HUES6 (cell line): ENCODE results near the gene MRC1.

Experiments
- H3K27ac ChIP-seq: 2 replicates; pipeline ENCODE4 v1.7.0; 2013; ENCODE audit warnings: low read depth, mild to moderate bottlenecking, low read length, inconsistent platforms
- H3K27me3 ChIP-seq: 2 replicates; pipeline ENCODE4 v1.6.1; 2013; ENCODE audit warnings: low read length; ENCODE audit not compliant: control insufficient read depth, insufficient read depth
- H3K36me3 ChIP-seq: 2 replicates; pipeline ENCODE4 v1.6.1; 2013; ENCODE audit warnings: low read length; ENCODE audit not compliant: control insufficient read depth, insufficient read depth
- H3K4me1 ChIP-seq: 2 replicates; pipeline ENCODE4 v1.6.1; 2013; ENCODE audit warnings: low read length; ENCODE audit not compliant: control insufficient read depth, insufficient read depth
- H3K4me3 ChIP-seq: 2 replicates; pipeline ENCODE4 v1.5.1; 2013; ENCODE audit warnings: low read depth, low read length
- H3K9ac ChIP-seq: one replicate; pipeline ENCODE4 v1.6.1; 2013; ENCODE audit warnings: mild to moderate bottlenecking, low read length
- H3K9me3 ChIP-seq: 2 replicates; pipeline ENCODE4 v1.6.1; 2013; ENCODE audit warnings: low read depth, low read length; ENCODE audit not compliant: control insufficient read depth, insufficient read depth

MRC1 gene

DNA sequence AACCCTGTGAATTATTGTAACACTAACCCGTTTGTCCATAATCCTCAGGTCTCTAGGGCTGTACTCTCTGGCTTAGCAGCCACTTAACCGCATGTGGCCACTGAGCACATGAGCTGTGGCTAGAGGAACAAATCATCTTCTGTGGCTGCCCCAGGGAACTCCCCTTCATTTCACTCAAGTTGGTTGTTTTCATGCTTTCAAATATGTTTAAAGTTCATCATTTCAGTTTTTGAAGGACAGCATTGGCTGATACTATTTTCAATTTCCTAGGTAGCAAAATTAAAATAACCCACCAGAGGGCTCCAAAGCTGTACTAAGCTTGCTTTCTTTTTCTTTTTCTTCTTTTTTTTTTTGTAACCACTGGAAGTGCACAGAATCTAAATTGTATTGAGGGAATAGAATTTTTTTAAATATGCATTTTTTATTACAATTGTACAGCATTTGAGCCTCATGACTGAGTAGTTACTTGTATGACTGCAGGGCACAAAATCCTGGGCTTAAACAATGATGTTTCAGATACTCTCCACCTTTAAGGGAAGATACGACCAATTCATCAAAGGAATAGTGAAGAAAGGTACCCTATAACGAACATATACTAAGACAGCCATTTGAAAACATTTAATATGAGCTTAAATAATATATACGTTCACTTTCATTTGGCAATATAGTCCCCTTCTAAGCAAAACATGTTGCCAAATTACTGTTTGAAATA, 38.6 kb downstream of the MRC1 start:
- no peaks in the 10 kb centered on the region for H3K27me3 ChIP-seq
- no peaks in the 10 kb centered on the region for H3K9me3 ChIP-seq
- H3K4me1 ChIP-seq = peaks cover 9% of the 10 kb centered on the region
- no peak overlapping the region for H3K4me3 ChIP-seq
- no peak overlapping the region for H3K27ac ChIP-seq
- H3K9ac ChIP-seq = no peak overlapping the region
- H3K36me3 ChIP-seq = no peaks in the 10 kb centered on the region

GRCh38 chr10:17848646-17849045, 39.5 kb downstream of the MRC1 start:
- Histone ChIP-seq H3K9me3 (no peaks in the 10 kb centered on the region), H3K9ac (no peak overlapping the region), H3K27me3 (no peaks in the 10 kb centered on the region), H3K4me1 (peaks cover 9% of the 10 kb centered on the region), H3K36me3 (no peaks in the 10 kb centered on the region), H3K4me3 (no peak overlapping the region), H3K27ac (no peak overlapping the region)

DNA sequence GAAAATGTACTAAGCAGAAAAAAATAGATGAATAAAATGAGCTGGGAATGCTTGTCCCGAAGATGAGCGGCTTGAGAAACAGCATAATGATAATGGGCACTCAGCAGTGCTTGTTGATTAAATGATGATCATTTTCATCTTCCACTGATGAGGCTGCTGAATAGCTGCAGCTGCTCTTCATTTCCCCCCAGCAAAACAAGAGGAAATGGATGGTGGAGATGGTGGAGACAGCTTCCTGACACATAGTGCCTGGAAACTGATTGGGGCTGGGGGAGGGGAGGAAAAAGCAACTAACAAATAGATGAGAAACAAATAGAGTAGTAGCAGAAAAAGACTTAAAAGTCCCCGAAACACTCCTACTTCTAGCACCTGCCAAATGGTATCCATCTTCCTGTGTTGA, 41.4 kb downstream of the MRC1 start:
- Histone ChIP-seq H3K4me1 (peaks cover 9% of the 10 kb centered on the region), H3K27ac (no peak overlapping the region), H3K36me3 (no peaks in the 10 kb centered on the region), H3K27me3 (no peaks in the 10 kb centered on the region), H3K9ac (no peak overlapping the region), H3K4me3 (no peak overlapping the region), H3K9me3 (no peaks in the 10 kb centered on the region)

DNA sequence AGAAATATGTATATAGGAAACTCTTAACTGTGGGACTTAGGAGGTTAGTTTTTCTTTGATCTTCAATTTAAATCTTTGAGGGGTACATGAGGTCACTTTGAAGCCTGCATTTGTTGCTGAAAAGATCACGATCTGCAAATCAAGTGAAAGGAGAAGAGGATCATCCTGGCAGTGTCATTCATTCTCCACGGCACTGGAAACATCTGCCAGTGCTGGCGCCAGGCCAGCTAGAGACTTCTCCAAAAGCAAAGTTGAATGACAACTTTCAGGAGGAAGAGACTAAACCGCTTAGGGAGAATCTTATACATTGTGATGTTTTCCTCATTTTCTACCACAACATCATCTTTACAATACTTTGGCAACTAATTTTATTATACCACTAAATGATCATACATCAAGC, 42.5 kb downstream of the MRC1 start:
- Histone ChIP-seq H3K36me3 (no peaks in the 10 kb centered on the region), H3K27me3 (no peaks in the 10 kb centered on the region), H3K9me3 (no peaks in the 10 kb centered on the region), H3K9ac (no peak overlapping the region), H3K4me3 (no peak overlapping the region), H3K27ac (no peak overlapping the region), H3K4me1 (peaks cover 9% of the 10 kb centered on the region)

DNA sequence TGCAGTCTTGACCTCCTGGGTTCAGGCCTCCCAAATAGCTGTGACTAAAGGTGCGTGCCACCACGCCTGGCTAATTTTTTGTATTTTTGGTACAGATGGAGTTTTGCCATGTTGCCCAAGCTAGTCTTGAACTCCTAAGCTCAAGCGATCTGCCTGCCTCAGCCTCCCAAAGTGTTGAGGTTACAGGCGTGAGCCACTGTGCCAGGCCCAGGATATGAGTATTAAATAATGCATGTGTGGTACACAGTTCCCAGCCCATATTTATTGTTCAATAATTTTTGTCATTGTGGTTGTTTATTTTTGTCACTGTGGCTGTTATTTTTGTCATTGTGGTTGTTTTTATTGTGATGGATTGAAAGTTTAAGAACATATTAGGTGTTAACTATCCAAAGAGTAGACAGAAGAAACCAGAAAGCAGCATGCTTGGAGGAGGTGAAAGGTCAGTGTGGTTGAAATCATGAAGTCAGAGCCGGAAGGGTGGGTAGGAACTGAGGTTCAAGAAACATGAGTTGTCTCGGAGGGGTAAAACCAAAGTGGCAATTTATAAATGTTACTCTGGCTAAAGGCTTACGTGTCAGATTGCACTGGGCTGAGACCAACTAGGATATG, 45.0 kb downstream of the MRC1 start:
- peaks cover 9% of the 10 kb centered on the region for H3K4me1 ChIP-seq
- no peaks in the 10 kb centered on the region for H3K27me3 ChIP-seq
- no peaks in the 10 kb centered on the region for H3K9me3 ChIP-seq
- no peak overlapping the region for H3K27ac ChIP-seq
- no peaks in the 10 kb centered on the region for H3K36me3 ChIP-seq
- no peak overlapping the region for H3K4me3 ChIP-seq
- no peak overlapping the region for H3K9ac ChIP-seq

DNA sequence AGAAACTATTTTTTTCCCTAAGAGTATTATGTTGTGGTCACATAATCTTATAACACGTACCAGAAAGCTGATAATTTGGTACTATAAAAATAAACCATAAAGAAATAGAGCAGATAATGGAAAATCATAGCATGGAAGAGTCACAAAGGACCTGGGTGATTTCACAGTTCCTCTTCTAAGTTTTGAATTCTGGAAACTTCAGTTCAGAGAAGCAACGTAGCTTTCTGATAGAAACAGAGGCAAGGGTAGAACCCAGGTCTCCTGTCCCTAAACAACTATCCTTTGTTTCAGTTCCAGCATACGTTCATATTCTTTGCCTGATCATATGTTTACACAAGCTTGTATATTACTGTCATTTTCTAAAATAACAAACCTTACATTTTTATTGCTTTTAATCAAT, 47.9 kb downstream of the MRC1 start:
- Histone ChIP-seq H3K4me1 (no peaks in the 10 kb centered on the region), H3K36me3 (no peaks in the 10 kb centered on the region)

GRCh38 chr10:17859492-17860156, 50.5 kb downstream of the MRC1 start:
- H3K9ac ChIP-seq = no peak overlapping the region
- no peaks in the 10 kb centered on the region for H3K27me3 ChIP-seq
- no peaks in the 10 kb centered on the region for H3K36me3 ChIP-seq
- no peak overlapping the region for H3K4me3 ChIP-seq
- no peaks in the 10 kb centered on the region for H3K9me3 ChIP-seq
- no peaks in the 10 kb centered on the region for H3K4me1 ChIP-seq
- H3K27ac ChIP-seq = no peak overlapping the region

More for the DNA sequence above, 47.9 kb downstream of the MRC1 start:
- H3K27me3 ChIP-seq = no peaks in the 10 kb centered on the region
- H3K4me3 ChIP-seq = no peak overlapping the region
- no peak overlapping the region for H3K9ac ChIP-seq
- no peak overlapping the region for H3K27ac ChIP-seq
- H3K9me3 ChIP-seq = no peaks in the 10 kb centered on the region

GRCh38 chr10:17861760-17862159, 52.6 kb downstream of the MRC1 start:
- Histone ChIP-seq H3K36me3 (no peaks in the 10 kb centered on the region), H3K9ac (no peak overlapping the region), H3K4me3 (no peak overlapping the region), H3K27ac (no peak overlapping the region), H3K4me1 (no peaks in the 10 kb centered on the region), H3K27me3 (no peaks in the 10 kb centered on the region), H3K9me3 (no peaks in the 10 kb centered on the region)

DNA sequence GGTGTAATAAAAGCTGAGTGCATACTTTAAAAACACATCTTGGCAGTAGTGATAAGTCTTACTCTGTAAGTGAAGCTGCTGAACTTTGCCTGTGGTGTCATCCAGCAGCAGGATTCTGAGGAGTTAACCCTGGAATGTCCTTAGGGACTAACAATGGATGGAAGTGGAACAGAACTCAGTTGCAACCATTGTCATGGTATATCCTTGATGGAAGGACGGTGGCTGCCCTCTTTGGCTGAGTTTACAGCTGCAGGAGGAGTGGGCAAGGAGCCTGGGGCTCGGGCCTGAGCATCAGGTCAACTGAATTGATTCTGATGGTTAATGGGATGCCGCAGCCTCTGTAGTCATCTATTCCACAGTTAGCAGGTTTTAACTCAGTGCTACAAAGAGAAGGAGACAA, 56.2 kb downstream of the MRC1 start:
- no peaks in the 10 kb centered on the region for H3K36me3 ChIP-seq

GRCh38 chr10:17866346-17866745, 57.2 kb downstream of the MRC1 start:
- no peak overlapping the region for H3K9ac ChIP-seq
- H3K4me1 ChIP-seq = no peaks in the 10 kb centered on the region
- no peaks in the 10 kb centered on the region for H3K36me3 ChIP-seq
- no peaks in the 10 kb centered on the region for H3K9me3 ChIP-seq
- no peak overlapping the region for H3K27ac ChIP-seq
- no peaks in the 10 kb centered on the region for H3K27me3 ChIP-seq
- H3K4me3 ChIP-seq = no peak overlapping the region

More for the DNA sequence above, 56.2 kb downstream of the MRC1 start:
- Histone ChIP-seq H3K27me3 (no peaks in the 10 kb centered on the region), H3K27ac (no peak overlapping the region), H3K9me3 (no peaks in the 10 kb centered on the region), H3K4me3 (no peak overlapping the region), H3K4me1 (no peaks in the 10 kb centered on the region), H3K9ac (no peak overlapping the region)

DNA sequence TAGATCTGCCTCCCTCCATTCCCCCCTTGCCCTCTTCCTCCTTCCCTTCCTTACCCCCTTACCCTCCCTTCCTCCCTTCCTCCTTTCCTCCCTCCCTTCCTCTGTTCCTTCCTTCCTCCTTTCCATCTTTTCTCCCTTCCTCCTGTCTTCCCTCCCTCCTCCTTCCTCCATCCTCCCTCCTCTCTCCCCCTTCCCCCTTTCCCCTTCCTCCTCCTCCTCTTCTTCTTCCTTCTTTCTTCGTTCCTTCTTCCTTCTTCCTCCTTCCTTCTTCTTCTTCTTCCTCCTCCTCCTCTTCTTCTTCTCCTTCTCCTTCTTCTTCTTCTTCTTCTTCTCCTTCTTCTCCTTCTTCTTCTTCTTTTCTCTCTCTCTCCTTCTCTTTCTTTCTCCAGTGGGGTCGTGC, 57.9 kb downstream of the MRC1 start:
- Histone ChIP-seq H3K4me3 (no peak overlapping the region), H3K27me3 (no peaks in the 10 kb centered on the region), H3K4me1 (no peaks in the 10 kb centered on the region), H3K9ac (no peak overlapping the region), H3K27ac (no peak overlapping the region), H3K9me3 (no peaks in the 10 kb centered on the region), H3K36me3 (no peaks in the 10 kb centered on the region)
